Suprapubic skin (tissue), 4 donors: ENCODE results near the gene MCM7. TPM values are rescaled to one million over a fixed set of nuclear protein-coding genes. Genes with fewer than 3 reads are reported as not detected.

Experiments used
- DNase-seq, 2 donors: peaks; one replicate each; pipeline ENCODE4 v3.0.0-alpha.2; 2019; ENCODE audit warnings: low spot score in 2 of 2
- H3K27ac ChIP-seq: fragments of 200-600 bp; sonication (generic); one replicate; pipeline ENCODE4 v1.5.1; 2019
- H3K27me3 ChIP-seq: fragments of 200-600 bp; sonication (generic); one replicate; pipeline ENCODE4 v1.5.1; 2019
- H3K36me3 ChIP-seq: fragments of 200-600 bp; sonication (generic); one replicate; pipeline ENCODE4 v1.5.1; 2019
- H3K4me1 ChIP-seq: fragments of 200-600 bp; sonication (generic); one replicate; pipeline ENCODE4 v1.5.1; 2019
- H3K4me3 ChIP-seq: fragments of 200-600 bp; sonication (generic); one replicate; pipeline ENCODE4 v1.5.1; 2019; ENCODE audit warnings: mild to moderate bottlenecking
- H3K9me3 ChIP-seq: fragments of 200-600 bp; sonication (generic); one replicate; pipeline ENCODE4 v1.5.1; 2019
- EP300 ChIP-seq: sonication (generic); formaldehyde crosslinking; IDR thresholded peaks from one replicate; pipeline ENCODE4 v1.6.1; 2017; ENCODE audit warnings: antibody characterized with exemption
- POLR2A ChIP-seq, 2 donors: fragments of 450-650 bp; IDR thresholded peaks; one replicate each; pipeline ENCODE4 v1.6.1; 2017; ENCODE audit warnings: antibody characterized with exemption in 2 of 2, mild to moderate bottlenecking in 2 of 2, moderate library complexity in 2 of 2
- POLR2AphosphoS5 ChIP-seq, 3 donors: sonication (generic); formaldehyde crosslinking; IDR thresholded peaks; one replicate each; pipeline ENCODE4 v1.6.1; 2017; ENCODE audit warnings: antibody characterized with exemption in 3 of 3
- WGBS: methylation state at CpG from one replicate; pipeline ENCODE4 v1.1.5; 2018; 5-methylcytosine and 5-hydroxymethylcytosine counted together
- total RNA-seq, 4 donors: library from RNA; depleted of rRNA; stranded (reverse); fragments of >200 nt; gene quantifications; one replicate each; pipeline ENCODE4 v1.1.0, GENCODE V29; 2016
- TF ChIP-seq, protein P1 (sequence below), 2 donors: fragments of 200-600 bp in 1 of 2; fragments of 450-650 bp in 1 of 2; sonication (generic) in 1 of 2; IDR thresholded peaks; one replicate each; pipeline ENCODE4 v1.5.1; 2016 to 2019; ENCODE audit warnings: antibody characterized with exemption in 2 of 2, mild to moderate bottlenecking in 1 of 2, moderate library complexity in 1 of 2

The MCM7 gene
- total RNA-seq, 4 donors from 2014 or later = 43.8 to 97.0 (median 51.8) TPM

DNA sequence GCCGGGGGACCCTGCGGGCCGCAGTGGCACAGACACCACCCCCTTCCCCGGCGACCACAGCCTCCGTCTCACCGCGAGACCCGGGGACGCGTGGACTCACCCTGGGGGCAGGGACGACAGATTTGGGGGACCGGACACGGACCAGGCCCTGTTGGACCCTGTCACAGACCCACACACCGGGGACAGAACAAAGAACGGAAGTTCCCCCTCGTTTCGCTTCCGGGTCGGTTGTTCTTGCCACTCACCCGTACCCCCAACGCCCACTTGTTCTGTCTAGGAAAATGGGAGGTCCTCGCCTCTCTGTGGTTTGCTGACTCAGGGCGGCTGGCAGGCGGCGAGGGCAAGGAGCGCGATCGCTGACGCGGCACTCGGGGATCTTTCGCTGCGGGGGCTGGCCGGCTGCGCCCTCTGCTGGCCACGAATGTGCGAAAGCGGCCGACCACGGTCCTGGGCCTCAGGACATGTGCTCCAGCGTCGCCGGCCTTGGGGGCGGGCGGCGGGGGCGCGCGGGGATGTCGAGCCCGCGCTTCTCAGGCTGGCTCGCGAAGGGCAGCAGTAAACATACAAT, 19.6 kb downstream of the MCM7 start, which contains the start of gene ZNF3:
Gene ZNF3, minus strand, starts transcription at position 189 of the 568 bp plus-strand sequence. CDS start 4,366 bp downstream, outside the sequence.
- peak; percentile 99 for DNase-seq
- Histone ChIP-seq H3K9me3 (no peaks in the 10 kb centered on the region), H3K4me1 (peaks cover 30% of the 10 kb centered on the region), H3K36me3 (peaks cover 17% of the 10 kb centered on the region), H3K27ac (peak within 1 kb of the TSS; percentile 90), H3K4me3 (peak within 1 kb of the TSS; percentile 98), H3K27me3 (no peaks in the 10 kb centered on the region)
- TF ChIP-seq, protein P1, sequence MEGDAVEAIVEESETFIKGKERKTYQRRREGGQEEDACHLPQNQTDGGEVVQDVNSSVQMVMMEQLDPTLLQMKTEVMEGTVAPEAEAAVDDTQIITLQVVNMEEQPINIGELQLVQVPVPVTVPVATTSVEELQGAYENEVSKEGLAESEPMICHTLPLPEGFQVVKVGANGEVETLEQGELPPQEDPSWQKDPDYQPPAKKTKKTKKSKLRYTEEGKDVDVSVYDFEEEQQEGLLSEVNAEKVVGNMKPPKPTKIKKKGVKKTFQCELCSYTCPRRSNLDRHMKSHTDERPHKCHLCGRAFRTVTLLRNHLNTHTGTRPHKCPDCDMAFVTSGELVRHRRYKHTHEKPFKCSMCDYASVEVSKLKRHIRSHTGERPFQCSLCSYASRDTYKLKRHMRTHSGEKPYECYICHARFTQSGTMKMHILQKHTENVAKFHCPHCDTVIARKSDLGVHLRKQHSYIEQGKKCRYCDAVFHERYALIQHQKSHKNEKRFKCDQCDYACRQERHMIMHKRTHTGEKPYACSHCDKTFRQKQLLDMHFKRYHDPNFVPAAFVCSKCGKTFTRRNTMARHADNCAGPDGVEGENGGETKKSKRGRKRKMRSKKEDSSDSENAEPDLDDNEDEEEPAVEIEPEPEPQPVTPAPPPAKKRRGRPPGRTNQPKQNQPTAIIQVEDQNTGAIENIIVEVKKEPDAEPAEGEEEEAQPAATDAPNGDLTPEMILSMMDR (IDR thresholded peaks at IDR 0.05) = peak; percentile 93 to 96
- TF ChIP-seq EP300 = no peak
- peak; percentile 59 to 97 (median 88) for TF ChIP-seq POLR2AphosphoS5 (IDR thresholded peaks at IDR 0.05)
- TF ChIP-seq POLR2A (IDR thresholded peaks at IDR 0.05) = peak; percentile 43 to 72
- WGBS = 2% methylated on average over 30 of the region's 55 CpGs

DNA sequence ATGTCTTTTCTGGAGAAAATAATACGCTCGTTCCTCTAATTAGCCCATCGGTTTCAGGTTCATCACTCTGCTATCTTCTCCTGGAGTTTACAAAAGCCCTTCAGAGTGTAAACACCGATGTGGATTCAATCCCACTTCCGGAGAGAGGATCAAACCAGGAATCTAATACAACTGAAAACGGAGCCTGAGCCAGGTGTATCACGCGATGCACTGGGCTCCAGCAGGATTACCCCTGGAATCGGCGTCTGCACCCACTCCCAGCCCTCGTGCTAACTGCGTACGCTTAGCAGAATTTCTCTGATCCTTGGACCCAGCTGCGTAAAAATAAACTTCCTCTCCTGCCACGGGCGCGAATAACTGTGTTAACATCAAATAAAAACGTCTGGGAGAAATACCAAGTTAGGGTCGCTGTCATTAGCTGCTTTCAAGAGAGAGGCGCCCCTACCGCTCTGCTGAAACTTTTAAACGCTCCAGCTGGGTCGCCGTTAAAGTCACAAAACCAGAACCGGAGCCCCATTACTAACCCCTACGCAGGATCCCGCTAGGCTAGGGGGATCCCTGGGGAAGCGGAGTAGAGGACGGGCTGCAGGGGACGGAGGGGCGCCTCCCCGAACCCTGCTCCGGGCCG, 20.2 kb downstream of the MCM7 start:
- Histone ChIP-seq H3K27me3 (no peaks in the 10 kb centered on the region), H3K27ac (peak overlapping the region; percentile 90), H3K36me3 (peaks cover 23% of the 10 kb centered on the region), H3K4me1 (peaks cover 30% of the 10 kb centered on the region), H3K9me3 (no peaks in the 10 kb centered on the region), H3K4me3 (peak overlapping the region; percentile 98)
- no peak for TF ChIP-seq EP300
- no peak for TF ChIP-seq POLR2A (IDR thresholded peaks at IDR 0.05)
- TF ChIP-seq POLR2AphosphoS5 (IDR thresholded peaks at IDR 0.05) = no peak
- TF ChIP-seq, protein P1 (IDR thresholded peaks at IDR 0.05) = no peak
- WGBS = under 1% methylated on average over 29 of the region's 34 CpGs
- no peak for DNase-seq

DNA sequence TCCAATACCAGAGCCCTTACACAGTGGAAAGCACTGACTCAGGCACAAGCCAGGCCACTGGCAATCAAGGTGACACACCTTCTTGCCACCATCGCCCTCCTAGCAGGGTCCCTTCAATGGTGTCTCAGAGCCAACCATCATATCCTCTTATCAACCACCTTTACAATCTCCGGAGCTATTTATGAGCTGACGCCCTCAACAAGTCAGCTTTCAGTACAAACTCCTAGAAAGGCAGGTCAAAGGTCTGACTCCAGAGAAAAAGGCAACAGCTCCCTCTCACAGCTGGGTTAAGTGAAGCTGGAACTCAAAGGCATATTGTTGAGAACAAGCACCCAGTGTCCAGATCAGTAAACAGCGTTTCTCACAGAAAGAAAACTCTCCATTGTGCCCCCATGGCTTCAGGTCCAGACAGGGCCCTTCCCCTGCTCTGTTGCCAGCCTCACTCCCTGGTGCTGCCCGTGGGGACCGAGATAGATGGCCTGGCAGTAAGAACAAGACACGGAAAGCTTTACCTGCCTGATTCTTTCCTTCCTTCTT, 22.1 kb downstream of the MCM7 start:
- H3K36me3 ChIP-seq = peaks cover 42% of the 10 kb centered on the region
- TF ChIP-seq POLR2AphosphoS5 (IDR thresholded peaks at IDR 0.05) = no peak
- TF ChIP-seq, protein P1 (IDR thresholded peaks at IDR 0.05) = no peak
- no peak for TF ChIP-seq POLR2A (IDR thresholded peaks at IDR 0.05)
- no peak for TF ChIP-seq EP300
- no peaks in the 10 kb centered on the region for H3K9me3 ChIP-seq
- no peak for DNase-seq
- no peak overlapping the region for H3K27ac ChIP-seq
- no peaks in the 10 kb centered on the region for H3K27me3 ChIP-seq
- H3K4me1 ChIP-seq = peaks cover 30% of the 10 kb centered on the region
- 84% methylated on average over 5 of the region's 7 CpGs for WGBS
- no peak overlapping the region for H3K4me3 ChIP-seq

DNA sequence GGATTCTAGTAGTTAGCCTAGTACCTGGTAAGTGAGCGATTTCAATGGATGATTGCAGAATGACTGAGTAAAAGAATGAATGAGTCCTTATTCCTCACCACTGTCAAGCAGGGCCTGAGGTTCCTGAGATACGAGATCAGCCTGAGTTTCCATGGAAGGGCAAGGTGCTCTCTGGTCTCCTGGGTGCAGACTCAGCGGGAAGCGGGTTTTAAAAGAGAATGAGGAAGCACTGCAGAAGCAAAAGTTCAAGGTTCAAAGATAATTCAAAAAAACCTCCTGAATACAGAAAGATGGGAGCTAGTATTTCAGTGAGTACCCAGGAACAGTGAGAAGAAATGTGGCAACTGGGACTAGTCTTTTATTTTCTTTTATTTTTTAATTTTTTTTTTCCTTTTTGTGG, 24.0 kb downstream of the MCM7 start:
- WGBS = 97% methylated on average over 4 of the region's 4 CpGs
- TF ChIP-seq POLR2A (IDR thresholded peaks at IDR 0.05) (no peak), EP300 (no peak), POLR2AphosphoS5 (IDR thresholded peaks at IDR 0.05) (no peak)
- TF ChIP-seq, protein P1 (IDR thresholded peaks at IDR 0.05) = no peak
- Histone ChIP-seq H3K36me3 (peaks cover 61% of the 10 kb centered on the region), H3K27ac (no peak overlapping the region), H3K4me1 (peaks cover 25% of the 10 kb centered on the region), H3K4me3 (no peak overlapping the region), H3K27me3 (no peaks in the 10 kb centered on the region), H3K9me3 (peaks cover 8% of the 10 kb centered on the region)
- DNase-seq = no peak

DNA sequence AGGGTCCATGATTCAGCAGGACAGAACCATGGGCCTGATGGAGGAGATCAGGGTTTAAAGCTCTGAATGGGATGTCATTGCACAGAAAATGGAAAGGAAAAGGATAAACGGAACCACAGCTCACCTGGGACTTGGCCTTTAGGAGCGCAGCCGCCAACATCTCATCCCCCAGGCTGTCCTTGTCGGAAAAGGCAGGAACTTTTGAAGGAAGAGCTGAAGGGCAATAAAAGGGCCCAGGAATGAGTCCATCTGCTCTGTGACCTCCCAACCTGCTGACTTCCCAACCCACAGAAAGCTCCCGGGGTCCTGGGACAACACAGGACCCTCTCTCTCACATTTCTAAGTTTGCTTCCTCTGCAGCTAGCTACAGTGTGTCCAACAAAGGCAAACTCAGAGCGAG, 25.8 kb downstream of the MCM7 start:
- 92% methylated on average over 6 of the region's 6 CpGs for WGBS
- H3K9me3 ChIP-seq = peaks cover 25% of the 10 kb centered on the region
- no peak for DNase-seq
- H3K27ac ChIP-seq = no peak overlapping the region
- peaks cover 16% of the 10 kb centered on the region for H3K4me1 ChIP-seq
- no peaks in the 10 kb centered on the region for H3K27me3 ChIP-seq
- H3K4me3 ChIP-seq = no peak overlapping the region
- no peak for TF ChIP-seq EP300
- TF ChIP-seq, protein P1 (IDR thresholded peaks at IDR 0.05) = no peak
- TF ChIP-seq POLR2AphosphoS5 (IDR thresholded peaks at IDR 0.05) = no peak
- no peak for TF ChIP-seq POLR2A (IDR thresholded peaks at IDR 0.05)
- H3K36me3 ChIP-seq = peaks cover 79% of the 10 kb centered on the region
